Measurements from ENCODE around the gene OR2A5.

DNA sequence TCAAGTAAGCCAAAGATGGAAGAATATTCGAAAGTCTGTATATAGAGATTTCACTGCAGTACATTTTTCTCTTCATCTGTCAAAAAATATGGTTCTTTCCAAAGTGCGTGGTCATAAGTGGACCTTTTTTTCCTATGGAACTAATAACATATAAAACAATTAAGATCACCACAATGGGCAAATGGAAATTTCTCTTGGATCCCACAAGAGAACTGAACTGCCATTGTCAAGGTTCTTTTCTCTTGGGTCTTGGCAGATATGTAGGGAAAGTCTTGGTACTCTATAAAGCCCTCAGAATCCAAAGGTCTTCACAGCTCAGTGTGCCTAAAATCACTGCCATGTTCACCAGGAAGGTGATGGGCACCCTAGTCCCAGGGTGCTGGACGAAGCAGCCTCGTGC is 48.7 kb upstream of the OR2A5 start, which contains the start of gene OR6B1:
- TF ChIP-seq EP300 (IDR thresholded peaks at IDR 0.05; ENCODE audit: low read depth) = no peak
- no peak for TF ChIP-seq POLR2A (IDR thresholded peaks at IDR 0.05)
